ENCODE data around the gene GASK1A.

The GASK1A gene

DNA sequence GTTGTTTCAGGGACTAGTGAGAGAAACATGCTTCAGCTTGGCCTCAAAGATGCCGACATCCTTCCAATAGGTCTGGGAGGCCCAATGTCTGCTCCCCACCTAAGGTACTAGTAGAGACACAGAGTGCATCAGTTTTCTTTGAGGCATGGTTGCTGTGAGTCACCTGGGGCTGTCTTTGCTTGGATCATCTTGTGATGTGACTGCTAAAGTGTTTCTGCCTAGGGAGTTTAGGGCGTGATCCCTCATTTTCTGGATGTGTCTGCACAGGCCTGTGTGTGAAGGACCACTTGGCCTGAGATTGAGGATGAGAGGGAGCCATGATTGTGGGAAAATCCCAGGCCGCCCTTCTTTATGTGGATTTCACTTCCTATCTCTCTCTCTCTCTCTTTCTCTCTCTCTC, 4.8 kb downstream of the GASK1A start:
- no peak for DNase-seq

DNA sequence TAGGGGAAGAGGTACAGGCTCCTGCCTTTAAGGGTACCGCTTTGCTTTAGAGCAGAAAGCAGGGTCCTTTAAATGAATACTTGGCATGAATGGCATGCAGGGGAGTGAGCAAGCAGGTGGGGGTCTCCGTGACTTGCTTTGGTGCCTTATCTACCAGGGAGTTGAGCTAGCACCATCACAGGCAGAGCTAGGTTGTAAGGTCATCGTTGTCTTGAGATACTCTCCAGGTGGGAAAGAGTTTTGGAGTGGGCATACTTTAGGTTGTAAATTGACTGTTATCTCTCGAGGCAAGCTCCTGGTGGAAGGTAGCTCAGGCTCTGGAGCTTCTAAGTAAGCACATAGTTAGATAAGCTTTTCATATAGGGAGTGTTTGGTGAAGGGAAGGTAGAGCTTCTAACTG, 5.6 kb downstream of the GASK1A start:
- no peak for DNase-seq

DNA sequence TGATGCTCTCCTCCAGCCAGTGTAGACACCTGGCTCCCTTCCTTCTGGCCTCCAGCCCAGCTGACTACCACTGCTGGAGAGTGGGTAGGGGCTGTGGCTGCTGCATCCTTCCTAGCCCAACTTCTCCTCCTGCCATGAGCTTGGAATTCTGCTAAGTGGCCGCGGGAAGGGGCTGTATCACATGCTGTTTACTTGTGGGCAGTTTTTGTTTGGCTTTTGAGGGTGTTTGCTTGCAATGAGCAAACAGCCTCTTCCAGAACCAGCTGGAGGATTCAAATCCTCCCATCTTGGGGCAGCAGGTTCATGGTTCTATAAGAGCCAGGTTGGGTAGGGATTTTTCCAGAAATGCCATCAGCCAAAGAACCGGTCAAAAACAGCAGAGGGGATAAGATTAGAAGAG, 9.0 kb downstream of the GASK1A start:
- no peak for DNase-seq

DNA sequence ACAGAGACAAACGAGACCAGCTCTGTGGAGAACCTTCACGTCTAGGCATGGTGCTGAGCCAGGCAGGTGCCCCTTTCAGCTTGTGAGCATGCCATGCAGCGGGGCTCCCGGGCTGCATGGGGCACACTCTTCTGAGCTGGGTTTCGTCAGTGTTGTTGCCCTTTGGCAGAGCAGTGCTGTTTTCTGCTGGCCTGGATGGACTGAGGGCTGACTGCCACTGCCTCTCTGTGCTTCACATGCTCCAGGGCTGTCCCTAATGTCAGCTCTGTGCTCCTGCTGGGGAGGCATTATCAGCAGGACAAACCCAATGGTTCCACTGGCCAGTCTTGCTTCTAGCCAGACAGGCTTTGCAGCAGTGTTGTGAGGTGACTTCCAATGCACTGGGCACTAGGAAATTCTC, 9.5 kb downstream of the GASK1A start:
- no peak for DNase-seq

DNA sequence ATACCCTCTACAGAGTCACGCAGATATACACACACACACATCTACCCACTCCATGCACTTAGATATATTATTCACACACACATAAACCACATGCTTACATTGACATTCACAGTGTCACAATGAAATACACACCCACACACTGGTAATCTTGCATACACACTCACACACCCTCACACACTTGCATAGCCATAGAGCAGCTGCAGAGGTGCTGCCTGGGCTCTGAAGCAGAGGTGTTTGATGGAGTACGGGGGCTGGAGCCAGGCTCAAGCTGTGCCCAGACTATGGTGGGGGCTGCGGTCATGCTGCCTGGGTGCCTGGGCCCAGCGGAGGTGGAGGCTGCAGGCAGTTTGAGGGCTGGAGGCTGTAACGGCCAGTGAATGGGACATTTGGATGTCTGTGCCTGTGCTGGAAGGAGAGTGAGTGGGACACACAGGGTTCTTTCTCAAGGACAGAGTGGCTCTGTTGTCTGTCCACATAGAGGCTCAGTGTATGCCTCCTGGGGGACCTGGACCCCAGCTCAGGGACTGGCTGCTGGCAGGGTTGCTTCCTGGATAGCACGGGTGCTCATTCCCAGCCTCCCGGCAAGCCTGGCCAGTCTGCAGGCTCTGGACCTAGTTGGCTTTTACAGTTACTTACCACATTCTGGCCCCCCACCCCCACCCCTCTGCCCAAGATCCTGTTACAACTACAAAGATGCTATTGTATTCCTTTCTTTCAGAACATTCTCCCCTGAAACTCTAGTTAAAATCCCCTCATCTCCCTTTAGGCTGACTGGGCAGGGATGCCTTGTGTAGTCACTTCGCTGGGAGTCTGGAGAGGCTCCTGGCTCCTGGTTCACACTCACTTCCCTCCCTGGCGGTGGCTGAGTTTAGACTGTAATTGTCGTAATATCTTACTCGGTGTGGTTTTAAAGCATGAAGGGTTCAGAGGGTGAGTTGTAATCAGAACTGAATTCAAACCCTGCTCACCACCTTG, 12.5 kb downstream of the GASK1A start:
- no peak for DNase-seq

DNA sequence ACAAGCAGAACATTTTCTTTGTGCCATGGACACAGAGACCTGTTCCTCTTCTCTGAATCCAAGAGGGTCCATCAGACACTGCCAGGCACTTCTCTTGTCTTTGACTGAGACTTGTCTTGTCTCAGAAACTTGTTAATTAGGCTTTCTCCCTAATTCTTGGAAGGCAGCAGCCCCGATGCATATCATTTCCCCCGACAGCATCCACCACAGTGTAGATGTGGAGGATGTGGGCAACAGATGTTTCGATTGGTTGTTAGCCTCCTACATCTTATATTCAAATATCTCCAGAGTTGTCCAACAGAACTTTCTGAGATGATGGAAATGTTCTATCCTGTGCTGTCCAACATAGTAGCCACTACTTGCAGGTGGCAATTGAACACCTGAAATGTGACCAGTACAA, 15.5 kb downstream of the GASK1A start:
- no peak for DNase-seq

DNA sequence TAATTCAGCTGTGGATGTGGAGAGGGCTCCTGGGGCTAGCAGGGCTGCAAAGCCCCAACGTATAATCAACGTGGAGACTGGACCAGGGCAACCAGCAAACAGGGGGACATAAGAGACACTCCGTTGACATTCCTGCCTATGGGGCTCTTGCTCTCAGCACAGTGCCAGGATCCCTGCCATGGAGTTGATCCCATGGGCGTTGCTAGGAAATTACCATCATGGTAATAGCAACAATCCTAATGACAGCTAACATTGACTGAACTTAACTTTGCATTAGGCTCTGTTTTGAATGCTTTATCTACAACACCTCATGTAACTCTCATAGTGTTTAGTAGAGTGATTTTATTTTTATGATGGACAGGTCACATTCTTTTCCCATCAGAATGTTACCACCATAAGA, 16.9 kb downstream of the GASK1A start:
- DNase-seq = no peak

DNA sequence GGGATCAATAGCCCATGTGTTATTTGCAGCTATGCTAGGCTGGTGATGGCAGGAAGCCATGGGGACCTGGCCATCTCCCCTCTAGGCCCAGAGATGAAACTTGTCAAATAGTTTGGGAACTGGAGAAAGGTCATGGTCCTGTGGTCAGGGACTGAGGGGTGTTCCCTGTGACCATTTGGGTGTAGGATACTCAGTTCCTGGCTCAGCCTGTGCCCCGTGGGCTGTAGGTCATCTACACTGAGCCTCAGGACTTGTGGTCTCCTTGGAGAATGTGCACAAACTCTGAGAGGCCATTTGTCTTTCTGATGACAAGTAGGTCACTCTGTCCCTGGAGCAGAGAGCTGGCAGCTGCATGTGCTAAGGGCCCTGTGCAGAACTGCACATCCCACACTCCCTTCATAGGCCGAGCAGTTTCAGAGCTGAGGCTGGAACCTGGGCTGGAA, 17.5 kb downstream of the GASK1A start:
- DNase-seq = no peak

DNA sequence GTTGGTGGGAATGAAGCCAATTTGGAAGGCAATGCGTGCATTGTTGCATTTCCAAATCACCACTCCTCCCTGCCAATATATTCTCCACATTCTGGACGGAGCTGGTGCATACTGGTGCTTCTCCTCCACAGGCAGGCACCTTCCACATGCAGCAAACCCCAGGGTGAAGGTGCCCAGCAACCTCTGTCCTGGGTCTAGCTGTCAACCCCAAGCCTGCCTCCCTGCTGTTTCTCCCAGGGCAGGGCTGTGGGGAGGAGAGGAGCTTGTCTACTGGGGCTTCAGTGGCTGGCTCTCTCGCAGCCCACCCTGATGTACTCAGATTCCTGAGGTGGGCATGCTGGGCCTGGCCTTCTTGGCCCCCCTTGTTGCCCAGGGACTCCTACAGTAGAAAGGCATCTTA, 20.1 kb downstream of the GASK1A start:
- no peak for DNase-seq

DNA sequence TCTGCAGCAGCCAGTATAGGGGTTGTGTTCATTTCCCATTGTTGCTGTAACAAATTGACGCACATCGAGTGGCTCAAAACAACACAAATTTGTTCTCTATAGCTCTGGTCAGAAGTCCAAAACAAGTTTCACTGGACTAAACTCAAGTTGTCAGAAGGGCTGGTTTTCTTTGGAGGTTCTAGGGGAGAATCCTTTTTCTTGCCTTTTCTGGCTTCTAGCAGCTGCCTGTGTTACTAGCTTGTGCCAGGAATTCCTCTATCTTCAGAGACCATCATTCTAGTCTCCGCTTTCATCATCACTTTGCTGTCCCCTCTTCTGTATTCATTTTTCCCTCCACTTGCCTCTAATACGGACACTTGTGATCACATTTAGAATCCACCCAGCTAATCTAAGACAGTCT, 20.5 kb downstream of the GASK1A start:
- DNase-seq = no peak

DNA sequence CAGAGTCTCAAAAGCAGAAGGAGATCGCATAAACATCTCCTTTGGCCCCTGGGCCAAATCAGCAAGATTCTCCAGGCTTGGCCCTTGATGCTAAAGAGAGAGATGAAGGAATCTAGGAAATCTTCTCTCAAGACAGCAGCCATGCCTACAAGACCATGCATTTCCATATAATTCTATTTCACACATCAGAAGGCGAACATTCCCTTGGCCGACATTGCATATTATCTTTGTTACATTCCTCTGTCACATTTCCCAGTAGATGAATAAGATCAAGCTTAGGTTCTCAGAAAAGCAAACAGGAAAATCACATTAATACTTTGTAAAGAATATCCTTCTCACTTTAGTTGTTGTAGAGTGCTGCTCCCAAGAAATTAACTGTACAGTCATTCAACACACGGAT, 21.3 kb downstream of the GASK1A start:
- DNase-seq = no peak

DNA sequence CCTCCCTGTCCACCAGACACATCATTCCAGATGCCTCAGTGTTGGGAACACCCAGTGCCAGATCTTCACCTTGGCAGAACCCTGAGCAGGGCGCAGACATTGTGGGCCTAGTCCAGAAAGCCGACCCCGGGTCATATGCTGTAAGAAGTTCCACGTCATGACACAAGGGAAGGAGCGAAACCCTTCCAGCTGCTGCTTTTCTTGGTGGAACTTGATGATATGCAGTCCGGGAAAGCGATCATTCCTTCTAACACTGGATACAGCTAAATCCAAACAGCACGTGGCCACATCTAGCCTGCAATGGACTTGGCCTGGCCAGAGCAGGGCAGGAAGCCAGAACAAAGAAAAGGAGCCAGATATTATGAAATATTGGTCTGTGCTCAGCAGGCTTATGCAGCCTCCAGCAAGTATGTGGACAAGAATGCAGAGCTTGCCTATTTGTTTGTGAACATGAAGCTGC, 22.0 kb downstream of the GASK1A start:
- DNase-seq = no peak

DNA sequence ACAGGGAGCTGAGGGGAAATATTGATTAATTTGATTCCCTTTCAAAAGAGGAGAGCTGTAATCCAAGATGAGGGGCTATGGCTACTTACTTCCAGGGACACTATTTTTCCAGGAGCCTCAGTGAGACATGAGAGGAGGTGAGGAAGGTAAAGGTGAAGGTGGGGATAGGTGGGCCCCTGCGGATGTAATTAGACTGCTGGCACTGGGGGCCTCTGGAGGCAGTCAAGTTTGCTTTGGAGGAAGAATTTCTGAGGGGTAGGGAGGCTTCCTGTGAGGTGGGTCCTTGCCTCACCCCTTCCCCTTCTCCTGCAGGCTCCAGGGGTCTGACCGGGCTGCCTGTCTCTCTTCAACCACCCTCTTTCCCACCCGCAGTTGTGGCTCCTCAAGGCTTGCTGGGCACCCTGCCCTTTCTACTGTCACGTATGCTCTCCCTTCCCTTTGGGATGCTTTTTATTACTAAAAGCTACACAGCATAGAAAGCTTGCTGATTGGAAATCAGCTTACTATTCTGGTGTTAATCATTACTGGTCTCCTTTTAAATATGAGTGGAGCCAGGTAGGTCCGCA, 22.5 kb downstream of the GASK1A start:
- no peak for DNase-seq

DNA sequence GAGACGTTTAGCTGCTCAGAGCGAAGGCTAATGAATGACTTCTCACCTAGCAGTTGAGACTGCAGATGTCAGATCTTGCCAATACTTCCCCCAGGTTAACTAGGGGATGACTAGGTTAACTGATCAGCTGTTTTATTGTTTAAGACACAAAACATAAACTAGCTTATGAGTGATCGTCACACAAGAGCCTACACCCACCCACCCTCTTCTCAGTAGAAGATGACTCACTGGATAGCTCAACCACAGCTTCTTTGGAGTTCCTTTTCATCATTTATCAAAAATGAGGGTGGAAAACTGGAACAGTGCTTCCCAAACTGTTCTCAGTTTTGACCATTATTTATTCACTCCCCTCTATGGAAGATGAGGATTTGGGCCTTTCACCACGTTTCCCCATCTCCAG, 25.2 kb downstream of the GASK1A start:
- DNase-seq = no peak

DNA sequence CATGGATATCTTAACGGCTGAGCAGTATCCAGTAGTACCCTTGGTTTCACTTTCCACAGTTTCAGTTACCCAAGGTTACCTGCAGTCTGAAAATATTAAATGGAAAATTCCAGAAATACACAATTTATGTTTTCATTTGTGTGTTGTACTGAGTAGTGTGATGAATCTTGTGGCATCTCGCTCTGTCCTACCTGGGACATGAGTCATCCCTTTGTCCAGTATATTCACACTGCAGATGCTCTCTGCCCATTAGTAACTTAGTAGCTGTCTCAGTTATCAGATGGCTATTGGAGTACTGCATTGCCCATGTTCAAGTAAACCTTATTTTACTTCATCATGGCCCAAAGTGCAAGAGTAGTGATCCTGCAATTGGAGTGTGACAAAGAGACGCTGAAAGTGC, 26.1 kb downstream of the GASK1A start:
- DNase-seq = no peak

DNA sequence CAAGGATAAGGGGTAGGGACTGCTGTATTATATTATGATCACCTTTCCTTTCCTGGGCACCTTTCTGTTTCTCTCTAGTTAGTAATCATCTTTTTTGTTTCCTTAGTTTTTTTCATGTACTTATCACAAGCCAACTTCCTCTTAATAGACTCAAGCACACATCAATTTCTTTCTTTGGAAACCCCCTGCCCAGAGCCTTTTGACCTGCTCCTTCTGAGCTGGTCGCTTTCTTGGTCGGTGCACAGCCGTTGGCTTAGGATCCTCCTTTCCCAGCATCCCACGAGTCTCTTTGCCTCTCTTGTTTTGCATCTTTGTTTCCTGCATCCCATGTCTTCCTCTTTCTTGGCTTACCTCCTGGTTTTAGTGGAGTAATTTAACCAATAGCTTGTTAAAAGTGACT, 26.9 kb downstream of the GASK1A start:
- no peak for DNase-seq

DNA sequence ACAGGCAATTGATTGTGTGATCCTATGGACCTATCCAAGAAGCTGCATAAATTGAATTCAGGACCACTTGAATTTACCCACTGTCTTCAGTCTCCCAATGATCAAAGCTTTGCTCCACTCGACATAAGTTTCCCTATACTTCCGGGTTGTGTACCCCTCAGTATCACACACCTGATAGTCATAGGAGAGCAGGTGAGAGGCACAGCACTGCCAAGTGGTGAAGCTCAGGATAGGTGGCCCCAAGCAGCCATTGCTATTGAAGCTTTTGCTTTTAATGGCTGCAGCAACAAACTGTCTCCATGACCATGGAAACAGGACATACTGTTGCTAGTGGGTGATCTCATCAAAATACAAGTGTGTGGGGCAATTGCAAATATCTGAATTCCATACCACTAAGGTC, 27.7 kb downstream of the GASK1A start:
- no peak for DNase-seq

DNA sequence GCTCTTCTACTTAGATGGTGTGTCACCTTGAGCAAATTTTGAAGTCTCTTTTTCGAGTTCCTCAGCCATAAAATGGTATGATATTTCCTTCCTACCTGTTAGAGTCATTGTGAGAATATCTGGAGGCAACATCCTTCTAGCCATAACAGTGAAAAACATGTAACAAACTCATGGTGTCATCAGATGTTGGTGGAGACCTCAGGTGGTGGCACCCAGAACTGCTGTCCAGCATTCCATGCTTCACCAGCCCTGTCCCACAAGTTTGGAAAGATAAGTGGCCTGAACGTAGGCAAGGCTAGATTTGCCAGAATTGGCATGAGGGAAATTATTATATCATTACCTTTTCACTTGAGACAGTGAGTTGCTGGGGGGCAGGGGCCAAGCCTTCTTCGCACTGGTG, 30.4 kb downstream of the GASK1A start:
- DNase-seq = no peak

DNA sequence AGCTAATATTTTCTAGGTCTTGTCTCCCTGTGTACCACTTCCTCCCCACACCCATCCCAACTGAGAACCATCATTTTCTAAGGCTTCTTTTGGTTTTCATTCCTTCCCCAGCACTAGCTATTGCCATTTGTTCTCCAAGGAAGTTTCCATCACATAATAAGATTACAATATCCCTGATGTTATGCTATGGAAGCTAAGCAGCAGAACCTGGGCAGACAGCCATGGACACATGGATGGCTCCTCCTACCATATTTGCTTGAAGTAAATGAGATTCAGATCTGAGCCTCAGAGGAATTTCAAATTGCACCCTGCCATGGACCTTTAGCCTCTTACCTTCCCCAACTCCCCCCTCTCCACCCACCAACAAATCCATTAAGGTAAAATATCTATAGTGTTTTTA, 31.5 kb downstream of the GASK1A start:
- DNase-seq = no peak

DNA sequence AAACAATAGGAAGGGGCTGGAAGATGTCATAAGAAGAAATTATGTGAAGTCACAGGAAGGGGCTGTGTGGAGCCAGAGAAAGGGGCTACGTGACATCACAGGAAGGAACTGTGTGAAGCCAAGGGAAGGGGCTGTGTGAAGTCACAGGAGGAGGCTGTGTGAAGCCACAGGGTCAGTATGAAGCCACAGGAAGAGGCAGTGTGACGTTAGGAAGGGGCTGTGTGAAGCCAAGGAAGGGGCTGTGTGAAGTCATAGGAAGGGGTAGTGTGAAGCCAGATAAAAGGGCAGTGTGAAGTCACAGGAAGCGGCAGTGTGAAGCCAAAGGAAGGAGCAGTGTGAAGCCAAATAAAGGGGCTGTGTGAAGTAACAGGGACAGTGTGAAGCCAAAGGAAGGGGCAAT, 32.5 kb downstream of the GASK1A start:
- no peak for DNase-seq

DNA sequence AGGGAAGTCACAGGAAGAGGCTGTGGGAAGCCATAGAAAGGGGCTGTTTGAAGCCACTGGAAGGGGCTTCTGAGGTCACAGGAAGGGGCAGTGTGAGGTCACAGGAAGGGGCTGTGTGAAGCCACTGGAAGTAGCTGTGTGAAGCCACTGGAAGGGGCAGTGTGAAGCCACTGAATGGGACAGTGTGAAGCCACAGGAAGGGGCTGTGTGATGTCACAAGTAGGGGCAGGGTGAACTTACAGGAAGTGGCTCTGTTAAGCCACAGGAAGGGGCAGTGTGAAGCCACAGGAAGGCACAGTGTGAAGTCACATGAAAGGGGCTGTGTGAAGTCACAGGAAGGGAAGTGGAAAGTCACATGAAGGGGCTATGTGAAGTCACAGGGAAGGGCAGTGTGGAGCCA, 33.1 kb downstream of the GASK1A start:
- DNase-seq = no peak

DNA sequence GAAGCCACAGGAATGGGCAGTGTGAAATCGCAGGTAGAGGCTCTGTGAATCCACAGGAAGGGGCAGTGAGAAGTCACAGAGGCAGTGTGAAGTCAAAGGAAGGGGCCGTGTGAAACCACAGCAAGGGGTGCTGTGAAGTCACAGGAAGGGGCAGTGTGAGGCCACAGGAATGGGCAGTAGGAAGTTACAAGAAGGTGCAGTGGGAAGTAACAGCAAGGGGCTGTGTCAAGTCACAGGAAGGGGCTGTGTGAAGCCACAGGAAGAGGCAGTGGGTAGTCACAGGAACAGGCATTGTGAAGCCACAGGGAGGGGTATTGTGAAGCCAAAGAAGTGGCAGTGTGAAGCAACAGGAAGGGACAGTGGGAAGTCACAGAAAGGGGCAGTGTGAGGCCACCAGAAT, 34.1 kb downstream of the GASK1A start:
- DNase-seq = no peak

DNA sequence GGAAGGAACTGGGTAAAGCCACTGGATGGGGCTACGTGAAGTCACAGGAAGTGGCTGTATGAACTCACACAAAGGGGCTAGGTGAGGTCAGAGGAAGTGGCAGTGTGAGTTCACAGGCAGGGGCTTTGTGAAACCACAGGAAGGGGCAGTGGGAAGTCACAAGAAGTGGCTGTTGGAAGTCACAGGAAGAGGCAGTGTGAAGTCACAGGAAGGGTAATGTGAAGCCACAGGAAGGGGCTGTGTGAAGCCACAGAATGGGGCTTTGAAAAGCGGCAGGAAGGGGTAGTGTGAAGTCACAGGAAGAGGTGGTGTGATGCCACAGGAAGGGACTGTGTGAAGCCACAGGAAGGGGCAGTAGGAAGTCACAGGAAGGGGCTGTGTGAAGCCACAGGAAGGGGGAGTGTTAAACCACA, 34.6 kb downstream of the GASK1A start:
- no peak for DNase-seq

DNA sequence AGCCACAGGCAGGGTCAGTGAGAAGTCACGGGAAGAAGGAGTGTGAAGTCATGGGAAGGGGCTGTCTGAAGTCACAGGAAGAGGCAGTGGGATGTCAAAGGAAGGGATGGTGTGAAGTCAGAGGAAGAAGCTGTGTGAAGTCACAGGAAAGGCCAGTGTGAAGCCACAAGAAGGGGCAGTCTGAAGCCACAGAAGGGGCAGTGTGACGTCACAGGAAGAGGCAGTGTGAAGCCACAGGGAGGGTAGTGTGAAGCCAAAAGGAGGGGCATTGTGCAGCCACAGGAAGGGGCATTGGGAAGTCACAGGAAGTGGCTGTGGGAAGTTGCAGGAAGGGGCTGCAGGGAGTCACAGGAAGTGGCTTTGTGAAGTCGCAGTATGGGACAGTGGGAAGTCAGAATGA, 35.1 kb downstream of the GASK1A start:
- DNase-seq = no peak

DNA sequence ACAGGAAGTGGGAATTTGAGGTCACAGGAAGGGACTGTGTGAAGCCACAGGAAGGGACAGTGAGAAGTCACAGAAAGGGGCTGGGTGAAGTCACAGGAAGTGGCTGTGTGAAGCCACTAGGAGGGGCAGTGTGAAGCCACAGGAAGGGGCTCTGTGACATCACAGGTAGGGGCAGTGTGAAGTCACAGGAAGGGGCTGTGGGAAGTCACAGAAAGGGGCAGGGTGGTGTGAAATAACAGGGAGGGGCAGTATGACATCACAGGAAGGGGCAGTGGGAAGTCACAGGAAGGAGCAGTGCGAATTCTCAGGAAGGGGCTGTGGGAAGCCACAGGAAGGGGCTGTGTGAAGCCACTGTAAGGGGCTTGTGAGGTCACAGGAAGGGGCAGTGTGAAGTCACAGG, 35.8 kb downstream of the GASK1A start:
- no peak for DNase-seq

Measured in stimulated activated CD8-positive, alpha-beta memory T cell treated with anti-CD3 and anti-CD28 coated beads, Interleukin-4, amount 100 ng/mL, for 48 hours (primary cell).